Measurements from ENCODE around the gene SIX6. TPM values are rescaled to one million over a fixed set of nuclear protein-coding genes. Genes with fewer than 3 reads are reported as not detected.
A peak's percentile ranks its signal among the peaks of the same experiment; 100 is the strongest.

The SIX6 gene
- total RNA-seq, 1 donor from 2014 or later, result not detected

- no peak for DNase-seq (ENCODE audit: low read depth in 2 of 2)
These were observed 4.1 kb downstream of the SIX6 start for GRCh38 chr14:60512973-60513571.

- DNase-seq (ENCODE audit: low read depth in 2 of 2), result no peak
These were observed 5.4 kb downstream of the SIX6 start for GRCh38 chr14:60514378-60514740.

GRCh38 chr14:60514741-60515491 is 6.0 kb downstream of the SIX6 start:
- peak in 1 of 2 donors; percentile 35 for DNase-seq (ENCODE audit: low read depth in 2 of 2)

- DNase-seq (ENCODE audit: low read depth in 2 of 2), result no peak
These were observed 6.8 kb downstream of the SIX6 start for GRCh38 chr14:60515511-60516289.

GRCh38 chr14:60532442-60532841 is 23.5 kb downstream of the SIX6 start:
- no peak for DNase-seq (ENCODE audit: low read depth in 2 of 2)

- no peak for DNase-seq (ENCODE audit: low read depth in 2 of 2)
These were observed 28.7 kb downstream of the SIX6 start for GRCh38 chr14:60537663-60538062.

- DNase-seq (ENCODE audit: low read depth in 2 of 2), result no peak
These were observed 35.7 kb downstream of the SIX6 start for GRCh38 chr14:60544659-60545058.

GRCh38 chr14:60553808-60554207 is 44.9 kb downstream of the SIX6 start:
- DNase-seq (ENCODE audit: low read depth in 2 of 2), result no peak

GRCh38 chr14:60561845-60562746 is 53.1 kb downstream of the SIX6 start:
- peak; percentile 56 to 69 for DNase-seq (ENCODE audit: low read depth in 2 of 2)

Other genes starting within 250 kb of the SIX6 start
- not detected in 2 replicates for gene C14orf39, start 23.1 kb upstream of the SIX6 start, total RNA-seq
- gene SIX1, start 140.3 kb downstream of the SIX6 start, total RNA-seq, result under 0.01 and 0.22 TPM in 2 replicates
- 0.20 and 0.87 TPM in 2 replicates for gene SIX4, start 215.2 kb downstream of the SIX6 start, total RNA-seq
- gene MNAT1, start 225.6 kb downstream of the SIX6 start, total RNA-seq, result 23.0 and 26.8 TPM in 2 replicates